ENCODE data around the gene VPS41.

Gene VPS41

GRCh38 chr7:38932509-38933168 is 23.6 kb upstream of the VPS41 start:
- no peak for DNase-seq (ENCODE audit: extremely low read depth, low read depth)

GRCh38 chr7:38929460-38930171 is 20.6 kb upstream of the VPS41 start:
- DNase-seq (ENCODE audit: extremely low read depth, low read depth): no peak

More at GRCh38 chr7:38932509-38933168, 23.6 kb upstream of the VPS41 start:
- no peak overlapping the region for H3K4me3 ChIP-seq (replicated peaks; ENCODE audit: low read depth, low read length)
- TF ChIP-seq, protein P1, sequence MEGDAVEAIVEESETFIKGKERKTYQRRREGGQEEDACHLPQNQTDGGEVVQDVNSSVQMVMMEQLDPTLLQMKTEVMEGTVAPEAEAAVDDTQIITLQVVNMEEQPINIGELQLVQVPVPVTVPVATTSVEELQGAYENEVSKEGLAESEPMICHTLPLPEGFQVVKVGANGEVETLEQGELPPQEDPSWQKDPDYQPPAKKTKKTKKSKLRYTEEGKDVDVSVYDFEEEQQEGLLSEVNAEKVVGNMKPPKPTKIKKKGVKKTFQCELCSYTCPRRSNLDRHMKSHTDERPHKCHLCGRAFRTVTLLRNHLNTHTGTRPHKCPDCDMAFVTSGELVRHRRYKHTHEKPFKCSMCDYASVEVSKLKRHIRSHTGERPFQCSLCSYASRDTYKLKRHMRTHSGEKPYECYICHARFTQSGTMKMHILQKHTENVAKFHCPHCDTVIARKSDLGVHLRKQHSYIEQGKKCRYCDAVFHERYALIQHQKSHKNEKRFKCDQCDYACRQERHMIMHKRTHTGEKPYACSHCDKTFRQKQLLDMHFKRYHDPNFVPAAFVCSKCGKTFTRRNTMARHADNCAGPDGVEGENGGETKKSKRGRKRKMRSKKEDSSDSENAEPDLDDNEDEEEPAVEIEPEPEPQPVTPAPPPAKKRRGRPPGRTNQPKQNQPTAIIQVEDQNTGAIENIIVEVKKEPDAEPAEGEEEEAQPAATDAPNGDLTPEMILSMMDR (IDR thresholded peaks at IDR 0.05; ENCODE audit: low read depth, low read length, missing control alignments): peak; percentile 97

GRCh38 chr7:38928506-38928905 is 19.5 kb upstream of the VPS41 start:
- TF ChIP-seq, protein P1 (IDR thresholded peaks at IDR 0.05; ENCODE audit: low read depth, low read length, missing control alignments): no peak
- no peak for DNase-seq (ENCODE audit: extremely low read depth, low read depth)
- no peak overlapping the region for H3K4me3 ChIP-seq (replicated peaks; ENCODE audit: low read depth, low read length)

More at GRCh38 chr7:38929460-38930171, 20.6 kb upstream of the VPS41 start:
- TF ChIP-seq, protein P1 (IDR thresholded peaks at IDR 0.05; ENCODE audit: low read depth, low read length, missing control alignments): no peak
- no peak overlapping the region for H3K4me3 ChIP-seq (replicated peaks; ENCODE audit: low read depth, low read length)

GRCh38 chr7:38927751-38928150 is 18.8 kb upstream of the VPS41 start:
- TF ChIP-seq, protein P1 (IDR thresholded peaks at IDR 0.05; ENCODE audit: low read depth, low read length, missing control alignments): no peak
- no peak for DNase-seq (ENCODE audit: extremely low read depth, low read depth)
- H3K4me3 ChIP-seq (replicated peaks; ENCODE audit: low read depth, low read length): no peak overlapping the region

DNA sequence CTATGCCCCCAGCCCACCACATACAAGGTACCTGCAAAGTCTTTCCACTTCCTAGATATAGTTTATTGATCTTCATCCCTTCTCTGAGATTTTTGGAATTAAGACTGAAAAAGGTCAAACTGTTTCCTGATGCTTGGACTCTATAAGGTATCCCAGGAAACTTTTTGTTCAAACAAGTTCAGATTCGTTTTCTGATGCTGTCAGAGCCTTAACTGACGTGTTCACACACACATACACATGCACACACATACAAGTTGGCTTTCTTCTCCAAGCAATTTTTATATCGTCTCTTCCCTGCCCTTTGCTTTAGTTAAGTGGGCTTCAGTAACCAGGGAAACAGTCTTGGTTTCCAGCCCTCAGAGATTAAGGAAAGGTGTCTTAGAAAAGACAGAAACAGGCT is 11.7 kb upstream of the VPS41 start:
- TF ChIP-seq, protein P1 (IDR thresholded peaks at IDR 0.05; ENCODE audit: low read depth, low read length, missing control alignments): no peak
- no peak overlapping the region for H3K4me3 ChIP-seq (replicated peaks; ENCODE audit: low read depth, low read length)
- DNase-seq (ENCODE audit: extremely low read depth, low read depth): no peak

GRCh38 chr7:38916396-38916795 is 7.4 kb upstream of the VPS41 start:
- TF ChIP-seq, protein P1 (IDR thresholded peaks at IDR 0.05; ENCODE audit: low read depth, low read length, missing control alignments): no peak
- no peak for DNase-seq (ENCODE audit: extremely low read depth, low read depth)
- H3K4me3 ChIP-seq (replicated peaks; ENCODE audit: low read depth, low read length): no peak overlapping the region

Data from HFF-Myc (cell line).